HCT116 (cell line): ENCODE data around the gene LACRT. TPM values are rescaled to one million over a fixed set of nuclear protein-coding genes. Genes with fewer than 3 reads are reported as not detected.

ENCODE experiments used
- ATAC-seq: fragments of 200-7000 bp; cut with Tn5 transposase; 2 replicates; pipeline ENCODE4 v1.9.1; 2020; ENCODE audit warnings: mild to moderate bottlenecking, moderate library complexity
- BruUV-seq: library from RNA; stranded (reverse); fragments of 400-500 nt; replicated peaks from 2 replicates; lab custom pipeline; 2021; lab: Mats Ljungman, UMichigan
- CTCF ChIA-PET: fragments of 300-600 bp; sonication (Branson Sonifier 250); formaldehyde crosslinking; loops from one replicate; lab custom pipeline; 2021; ENCODE audit warnings: antibody characterized with exemption; lab: Charles Lee
- POLR2A ChIA-PET: fragments of 300-600, 350-600 bp; sonication (Branson Sonifier 250); formaldehyde crosslinking; loops from one replicate; lab custom pipeline; 2021; ENCODE audit warnings: antibody characterized with exemption; lab: Charles Lee
- RAD21 ChIA-PET, 2 experiments: fragments of 300-600 bp; sonication (Branson Sonifier 250); formaldehyde crosslinking; loops; one replicate each; lab custom pipeline; 2023; ENCODE audit warnings: low total read pairs in 2 of 2; ENCODE audit not compliant: uncharacterized antibody in 2 of 2, unreplicated experiment in 2 of 2, low non-redundant PET in 1 of 2; lab: Charles Lee
- DNase-seq: peaks from one replicate; pipeline ENCODE4 v3.0.0-alpha.2; 2010; ENCODE audit warnings: low read depth, low spot score
- H2AFZ ChIP-seq: fragments of 200-600 bp; shearing (Covaris generic), sonication (generic); 2 replicates; pipeline ENCODE4 v1.6.1; 2017; ENCODE audit warnings: low read depth, mixed run types, mixed read lengths, antibody characterized with exemption, low read length; ENCODE audit not compliant: poor library complexity, severe bottlenecking
- H3K27ac ChIP-seq: 2 replicates; pipeline ENCODE4 v1.5.1; 2012; ENCODE audit warnings: low read depth, low read length
- H3K27me3 ChIP-seq: fragments of 200-600 bp; sonication (generic); 2 replicates; pipeline ENCODE4 v1.6.1; 2016; ENCODE audit warnings: mixed run types, low read length, mixed read lengths; ENCODE audit not compliant: insufficient read depth
- H3K36me3 ChIP-seq, 2 experiments: fragments of 200-500 bp in 1 of 2; fragments of 200-600 bp in 1 of 2; sonication (Bioruptor generic) in 1 of 2; sonication (generic) in 1 of 2; 2 replicates each; pipeline versions ENCODE4 v1.5.1 to v1.6.1; 2014 to 2016; ENCODE audit warnings: low read length in 2 of 2, inconsistent platforms in 1 of 2, mixed read lengths in 1 of 2, mixed run types in 1 of 2; ENCODE audit not compliant: insufficient read depth in 2 of 2, control insufficient read depth in 1 of 2
- H3K4me1 ChIP-seq, 2 experiments: fragments of 200-600 bp in 1 of 2; sonication (generic) in 1 of 2; 2 replicates each; pipeline versions ENCODE4 v1.5.1 to v1.6.1; 2012 to 2017; ENCODE audit warnings: low read length in 2 of 2, inconsistent platforms in 1 of 2, mild to moderate bottlenecking in 1 of 2, mixed read lengths in 1 of 2, mixed run types in 1 of 2, moderate library complexity in 1 of 2; ENCODE audit not compliant: insufficient read depth in 2 of 2, control insufficient read depth in 1 of 2
- H3K4me2 ChIP-seq: fragments of 200-600 bp; sonication (generic); 2 replicates; pipeline ENCODE4 v1.6.1; 2017; ENCODE audit warnings: mixed run types, low read length, mixed read lengths
- H3K4me3 ChIP-seq, 2 experiments: fragments of 200-600 bp in 1 of 2; sonication (generic) in 1 of 2; replicated peaks in 1 of 2; 2 replicates each; pipeline ENCODE4 v1.5.1; 2011 to 2016; ENCODE audit warnings: low read length in 2 of 2, control low read depth in 1 of 2, low read depth in 1 of 2, mild to moderate bottlenecking in 1 of 2, mixed read lengths in 1 of 2, mixed run types in 1 of 2
- H3K79me2 ChIP-seq: fragments of 200-600 bp; sonication (generic); 2 replicates; pipeline ENCODE4 v1.6.1; 2017; ENCODE audit warnings: mild to moderate bottlenecking, mixed run types, low read length, moderate library complexity, mixed read lengths; ENCODE audit not compliant: insufficient read depth
- H3K9ac ChIP-seq: fragments of 200-600 bp; sonication (generic); 2 replicates; pipeline ENCODE4 v1.6.1; 2016; ENCODE audit warnings: low read length, mixed read lengths
- H3K9me2 ChIP-seq: fragments of 200-600 bp; sonication (generic), shearing (Covaris generic); 2 replicates; pipeline ENCODE4 v1.6.1; 2017; ENCODE audit warnings: mixed run types, mild to moderate bottlenecking, moderate library complexity; ENCODE audit not compliant: insufficient read depth
- H3K9me3 ChIP-seq, 2 experiments: fragments of 200-500 bp in 1 of 2; fragments of 200-600 bp in 1 of 2; sonication (Bioruptor generic) in 1 of 2; sonication (generic) in 1 of 2; 2 replicates each; pipeline ENCODE4 v1.6.1; 2014 to 2017; ENCODE audit warnings: low read length in 2 of 2, mixed read lengths in 2 of 2, inconsistent platforms in 1 of 2, low read depth in 1 of 2, mild to moderate bottlenecking in 1 of 2, mixed run types in 1 of 2, moderate library complexity in 1 of 2; ENCODE audit not compliant: control insufficient read depth in 1 of 2, insufficient read depth in 1 of 2
- H4K20me1 ChIP-seq: fragments of 200-600 bp; sonication (generic), shearing (Covaris generic); 2 replicates; pipeline ENCODE4 v1.6.1; 2017; ENCODE audit warnings: mixed run types, mild to moderate bottlenecking, moderate library complexity; ENCODE audit not compliant: insufficient read depth
- CTCF ChIP-seq, 3 experiments: fragments of 200-600 bp in 1 of 3; sonication (generic) in 1 of 3; IDR thresholded peaks in 2 of 3; conservative IDR thresholded peaks in 1 of 3; 2 replicates each; pipeline ENCODE4 v1.5.1; 2012 to 2017; ENCODE audit warnings: low read depth in 2 of 3, low read length in 2 of 3, antibody characterized with exemption in 1 of 3, borderline replicate concordance in 1 of 3, control low read depth in 1 of 3, mild to moderate bottlenecking in 1 of 3, mixed read lengths in 1 of 3, mixed run types in 1 of 3, moderate library complexity in 1 of 3; ENCODE audit not compliant: insufficient read depth in 1 of 3
- EGR1 ChIP-seq: IDR thresholded peaks from 2 replicates; pipeline ENCODE4 v1.6.1; 2012; ENCODE audit warnings: low read depth
- EZH2 ChIP-seq: fragments of 200-600 bp; sonication (generic); IDR thresholded peaks from 2 replicates; pipeline ENCODE4 v1.6.1; 2017; ENCODE audit warnings: antibody characterized with exemption, mixed run types
- EZH2phosphoT487 ChIP-seq: fragments of 200-600 bp; IDR thresholded peaks from 2 replicates; pipeline ENCODE4 v1.6.1; 2018; ENCODE audit warnings: antibody characterized with exemption, borderline replicate concordance
- POLR2A ChIP-seq: IDR thresholded peaks from 2 replicates; pipeline ENCODE4 v1.7.0; 2011; ENCODE audit warnings: borderline replicate concordance; ENCODE audit not compliant: insufficient read depth, insufficient read length; ENCODE audit errors: extremely low read depth
- ZFX ChIP-seq: fragments of 450-650 bp; IDR thresholded peaks from 2 replicates; pipeline ENCODE4 v1.6.1; 2017
- ZNF274 ChIP-seq: fragments of 200-500 bp; sonication (Bioruptor generic); IDR thresholded peaks from 2 replicates; pipeline ENCODE4 v1.6.1; 2014; ENCODE audit warnings: mild to moderate bottlenecking, low read depth, low read length, inconsistent platforms
- intact Hi-C: fragments of 100-400 bp; cut with micrococcal nuclease; formaldehyde crosslinking; loops from 2 replicates; pipeline ENCODE4 v1.10.0; 2022
- total RNA-seq: library from RNA; stranded (reverse); gene quantifications from one replicate; pipeline ENCODE4 v1.2.1, GENCODE V29; 2021; ENCODE audit not compliant: unreplicated experiment
- TF ChIP-seq, protein P1 (sequence below): IDR thresholded peaks from 2 replicates; pipeline ENCODE4 v1.6.1; 2012
- TF ChIP-seq, protein P2 (sequence below): IDR thresholded peaks from 2 replicates; pipeline ENCODE4 v1.6.1; 2012; ENCODE audit warnings: low read depth
- TF ChIP-seq, protein P3 (sequence below): IDR thresholded peaks from 2 replicates; pipeline ENCODE4 v1.6.1; 2011; ENCODE audit warnings: mild to moderate bottlenecking, low read length, moderate library complexity; ENCODE audit not compliant: insufficient replicate concordance; ENCODE audit errors: extremely low read depth

Gene LACRT
- total RNA-seq, 1 experiment from 2014 or later = not detected

GRCh38 chr12:54605138-54605970 lies 29.3 kb downstream of the LACRT start:
- Histone ChIP-seq H3K36me3 (no peaks in the 10 kb centered on the region), H4K20me1 (no peaks in the 10 kb centered on the region), H3K9ac (no peak overlapping the region), H3K27ac (no peak overlapping the region), H3K9me3 (no peaks in the 10 kb centered on the region), H3K9me2 (no peaks in the 10 kb centered on the region), H3K79me2 (no peaks in the 10 kb centered on the region), H3K4me2 (no peak overlapping the region), H3K4me3 (no peak overlapping the region), H2AFZ (no peak overlapping the region), H3K4me1 (peaks cover 0 to 11% of the 10 kb centered on the region in 2 experiments; a peak in 3 of 4 replicates), H3K27me3 (peaks cover 17% of the 10 kb centered on the region; the same call in 1 of the 2 replicates)
- intact Hi-C loops = no loop called here
- DNase-seq (no peak), ATAC-seq (no peak)
- RAD21 ChIA-PET = no interaction called here
- POLR2A ChIA-PET = no interaction called here
- no peak for TF ChIP-seq CTCF (IDR thresholded peaks at IDR 0.05 in 2 of 3, conservative IDR thresholded peaks at IDR 0.05 in 1 of 3; ENCODE audit: borderline replicate concordance in 1 of 3, insufficient read depth in 1 of 3, low read depth in 2 of 3, low read length in 2 of 3)
- no peak for TF ChIP-seq POLR2A
- TF ChIP-seq, protein P1, sequence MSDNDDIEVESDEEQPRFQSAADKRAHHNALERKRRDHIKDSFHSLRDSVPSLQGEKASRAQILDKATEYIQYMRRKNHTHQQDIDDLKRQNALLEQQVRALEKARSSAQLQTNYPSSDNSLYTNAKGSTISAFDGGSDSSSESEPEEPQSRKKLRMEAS = no peak
- TF ChIP-seq EGR1 = no peak
- TF ChIP-seq, protein P2, sequence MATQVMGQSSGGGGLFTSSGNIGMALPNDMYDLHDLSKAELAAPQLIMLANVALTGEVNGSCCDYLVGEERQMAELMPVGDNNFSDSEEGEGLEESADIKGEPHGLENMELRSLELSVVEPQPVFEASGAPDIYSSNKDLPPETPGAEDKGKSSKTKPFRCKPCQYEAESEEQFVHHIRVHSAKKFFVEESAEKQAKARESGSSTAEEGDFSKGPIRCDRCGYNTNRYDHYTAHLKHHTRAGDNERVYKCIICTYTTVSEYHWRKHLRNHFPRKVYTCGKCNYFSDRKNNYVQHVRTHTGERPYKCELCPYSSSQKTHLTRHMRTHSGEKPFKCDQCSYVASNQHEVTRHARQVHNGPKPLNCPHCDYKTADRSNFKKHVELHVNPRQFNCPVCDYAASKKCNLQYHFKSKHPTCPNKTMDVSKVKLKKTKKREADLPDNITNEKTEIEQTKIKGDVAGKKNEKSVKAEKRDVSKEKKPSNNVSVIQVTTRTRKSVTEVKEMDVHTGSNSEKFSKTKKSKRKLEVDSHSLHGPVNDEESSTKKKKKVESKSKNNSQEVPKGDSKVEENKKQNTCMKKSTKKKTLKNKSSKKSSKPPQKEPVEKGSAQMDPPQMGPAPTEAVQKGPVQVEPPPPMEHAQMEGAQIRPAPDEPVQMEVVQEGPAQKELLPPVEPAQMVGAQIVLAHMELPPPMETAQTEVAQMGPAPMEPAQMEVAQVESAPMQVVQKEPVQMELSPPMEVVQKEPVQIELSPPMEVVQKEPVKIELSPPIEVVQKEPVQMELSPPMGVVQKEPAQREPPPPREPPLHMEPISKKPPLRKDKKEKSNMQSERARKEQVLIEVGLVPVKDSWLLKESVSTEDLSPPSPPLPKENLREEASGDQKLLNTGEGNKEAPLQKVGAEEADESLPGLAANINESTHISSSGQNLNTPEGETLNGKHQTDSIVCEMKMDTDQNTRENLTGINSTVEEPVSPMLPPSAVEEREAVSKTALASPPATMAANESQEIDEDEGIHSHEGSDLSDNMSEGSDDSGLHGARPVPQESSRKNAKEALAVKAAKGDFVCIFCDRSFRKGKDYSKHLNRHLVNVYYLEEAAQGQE = no peak
- no peak for TF ChIP-seq EZH2
- no peak for TF ChIP-seq ZFX
- TF ChIP-seq EZH2phosphoT487 = no peak
- TF ChIP-seq, protein P3, sequence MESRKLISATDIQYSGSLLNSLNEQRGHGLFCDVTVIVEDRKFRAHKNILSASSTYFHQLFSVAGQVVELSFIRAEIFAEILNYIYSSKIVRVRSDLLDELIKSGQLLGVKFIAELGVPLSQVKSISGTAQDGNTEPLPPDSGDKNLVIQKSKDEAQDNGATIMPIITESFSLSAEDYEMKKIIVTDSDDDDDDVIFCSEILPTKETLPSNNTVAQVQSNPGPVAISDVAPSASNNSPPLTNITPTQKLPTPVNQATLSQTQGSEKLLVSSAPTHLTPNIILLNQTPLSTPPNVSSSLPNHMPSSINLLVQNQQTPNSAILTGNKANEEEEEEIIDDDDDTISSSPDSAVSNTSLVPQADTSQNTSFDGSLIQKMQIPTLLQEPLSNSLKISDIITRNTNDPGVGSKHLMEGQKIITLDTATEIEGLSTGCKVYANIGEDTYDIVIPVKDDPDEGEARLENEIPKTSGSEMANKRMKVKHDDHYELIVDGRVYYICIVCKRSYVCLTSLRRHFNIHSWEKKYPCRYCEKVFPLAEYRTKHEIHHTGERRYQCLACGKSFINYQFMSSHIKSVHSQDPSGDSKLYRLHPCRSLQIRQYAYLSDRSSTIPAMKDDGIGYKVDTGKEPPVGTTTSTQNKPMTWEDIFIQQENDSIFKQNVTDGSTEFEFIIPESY = no peak
- no peak for TF ChIP-seq ZNF274
- CTCF ChIA-PET = interaction anchor here (1.1 to 1.8 kb wide), 4 partner anchors 9 to 78 kb away, joined by 3 to 7 read pairs (median 5); no protein-coding TSS in a partner anchor
- no TSS peak for BruUV-seq
